AG09309 (cell line): Measurements from ENCODE around the gene IL2RA.

Experiments used
- DNase-seq: peaks from one replicate; pipeline ENCODE4 v3.0.0-alpha.2; 2010; ENCODE audit warnings: low read depth
- H3K4me3 ChIP-seq: 2 replicates; pipeline ENCODE4 v1.5.1; 2011; ENCODE audit warnings: mild to moderate bottlenecking, low read depth, low read length, moderate library complexity; ENCODE audit not compliant: control insufficient read depth
- CTCF ChIP-seq: IDR thresholded peaks from 2 replicates; pipeline ENCODE4 v1.5.1; 2011; ENCODE audit warnings: mild to moderate bottlenecking, low read depth, low read length, inconsistent platforms; ENCODE audit not compliant: insufficient read depth, control insufficient read depth; ENCODE audit errors: missing control alignments

The IL2RA gene

GRCh38 chr10:6038071-6038631, 24.0 kb downstream of the IL2RA start:
- H3K4me3 ChIP-seq = no peak overlapping the region
- TF ChIP-seq CTCF = no peak
- DNase-seq = no peak

- no peak for DNase-seq
- no peak overlapping the region for H3K4me3 ChIP-seq
- no peak for TF ChIP-seq CTCF
Observed at GRCh38 chr10:6037422-6037821, 24.7 kb downstream of the IL2RA start.

- DNase-seq = no peak
- TF ChIP-seq CTCF = no peak
- H3K4me3 ChIP-seq = no peak overlapping the region
Observed at GRCh38 chr10:6036861-6037321, 25.3 kb downstream of the IL2RA start.

GRCh38 chr10:6035931-6036575, 26.1 kb downstream of the IL2RA start:
- no peak for TF ChIP-seq CTCF
- no peak overlapping the region for H3K4me3 ChIP-seq
- DNase-seq = no peak

- DNase-seq = no peak
- no peak for TF ChIP-seq CTCF
Observed at GRCh38 chr10:6035101-6035834, 26.9 kb downstream of the IL2RA start.

GRCh38 chr10:6034371-6034770, 27.8 kb downstream of the IL2RA start:
- no peak for TF ChIP-seq CTCF
- DNase-seq = no peak
- no peak overlapping the region for H3K4me3 ChIP-seq

More at GRCh38 chr10:6035101-6035834, 26.9 kb downstream of the IL2RA start:
- no peak overlapping the region for H3K4me3 ChIP-seq
